ENCODE results near the gene SIX2.
"Not testable (repeated sequence)": the region's sequence is repeated elsewhere in the genome, so short reads cannot be mapped to it uniquely, and the experiment has no call there.

Gene SIX2

GRCh38 chr2:45040786-45041185 lies 31.5 kb upstream of the SIX2 start:
- Mint-ChIP-seq H3K27me3 (ENCODE audit: low read depth) (peaks cover 12% of the 10 kb centered on the region), H3K27ac (no peak overlapping the region), H3K9me3 (no peaks in the 10 kb centered on the region), H3K4me1 (no peaks in the 10 kb centered on the region), H3K4me3 (no peak overlapping the region), H3K36me3 (ENCODE audit: low read depth) (no peaks in the 10 kb centered on the region)
- TF ChIP-seq, protein P1, sequence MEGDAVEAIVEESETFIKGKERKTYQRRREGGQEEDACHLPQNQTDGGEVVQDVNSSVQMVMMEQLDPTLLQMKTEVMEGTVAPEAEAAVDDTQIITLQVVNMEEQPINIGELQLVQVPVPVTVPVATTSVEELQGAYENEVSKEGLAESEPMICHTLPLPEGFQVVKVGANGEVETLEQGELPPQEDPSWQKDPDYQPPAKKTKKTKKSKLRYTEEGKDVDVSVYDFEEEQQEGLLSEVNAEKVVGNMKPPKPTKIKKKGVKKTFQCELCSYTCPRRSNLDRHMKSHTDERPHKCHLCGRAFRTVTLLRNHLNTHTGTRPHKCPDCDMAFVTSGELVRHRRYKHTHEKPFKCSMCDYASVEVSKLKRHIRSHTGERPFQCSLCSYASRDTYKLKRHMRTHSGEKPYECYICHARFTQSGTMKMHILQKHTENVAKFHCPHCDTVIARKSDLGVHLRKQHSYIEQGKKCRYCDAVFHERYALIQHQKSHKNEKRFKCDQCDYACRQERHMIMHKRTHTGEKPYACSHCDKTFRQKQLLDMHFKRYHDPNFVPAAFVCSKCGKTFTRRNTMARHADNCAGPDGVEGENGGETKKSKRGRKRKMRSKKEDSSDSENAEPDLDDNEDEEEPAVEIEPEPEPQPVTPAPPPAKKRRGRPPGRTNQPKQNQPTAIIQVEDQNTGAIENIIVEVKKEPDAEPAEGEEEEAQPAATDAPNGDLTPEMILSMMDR (IDR thresholded peaks at IDR 0.05; ENCODE audit: unreplicated experiment in 3 of 3): no peak

GRCh38 chr2:45039804-45040203 lies 30.6 kb upstream of the SIX2 start:
- not testable (repeated sequence) for H3K4me1 Mint-ChIP-seq; H3K4me3 Mint-ChIP-seq; H3K9me3 Mint-ChIP-seq; H3K36me3 Mint-ChIP-seq (ENCODE audit: low read depth); H3K27ac Mint-ChIP-seq
- H3K27me3 Mint-ChIP-seq (ENCODE audit: low read depth): peaks cover 14% of the 10 kb centered on the region

GRCh38 chr2:45038861-45039260 lies 29.6 kb upstream of the SIX2 start:
- H3K4me3 Mint-ChIP-seq; H3K36me3 Mint-ChIP-seq (ENCODE audit: low read depth); H3K4me1 Mint-ChIP-seq; H3K9me3 Mint-ChIP-seq; H3K27ac Mint-ChIP-seq: not testable (repeated sequence)
- peaks cover 16% of the 10 kb centered on the region for H3K27me3 Mint-ChIP-seq (ENCODE audit: low read depth)

GRCh38 chr2:45033302-45033701 lies 24.1 kb upstream of the SIX2 start:
- Mint-ChIP-seq H3K27me3 (ENCODE audit: low read depth) (peaks cover 39% of the 10 kb centered on the region), H3K4me1 (peaks cover 19% of the 10 kb centered on the region), H3K36me3 (ENCODE audit: low read depth) (no peaks in the 10 kb centered on the region), H3K4me3 (no peak overlapping the region), H3K27ac (no peak overlapping the region), H3K9me3 (no peaks in the 10 kb centered on the region)
- TF ChIP-seq, protein P1 (IDR thresholded peaks at IDR 0.05; ENCODE audit: unreplicated experiment in 3 of 3): no peak

DNA sequence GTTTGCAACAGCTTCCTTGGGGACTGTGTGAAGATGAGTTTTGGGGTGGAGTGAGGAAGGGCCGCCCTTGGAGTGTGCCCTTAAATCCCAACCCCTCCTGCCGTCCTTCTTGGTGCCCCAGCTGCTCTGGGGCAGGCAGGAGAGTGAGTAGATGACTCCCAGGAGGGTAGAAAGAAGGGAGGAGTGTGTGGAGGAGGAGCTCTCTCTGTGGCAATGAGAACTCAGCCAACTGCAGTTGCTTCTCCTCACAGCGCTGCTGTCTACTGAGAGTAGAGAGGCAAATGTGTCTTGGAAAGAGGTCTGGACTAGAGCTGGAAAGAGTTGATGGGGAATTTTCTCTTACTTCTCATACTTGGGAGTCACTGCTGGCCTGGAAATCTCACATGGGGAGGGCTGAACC lies 21.8 kb upstream of the SIX2 start:
- H3K27me3 Mint-ChIP-seq (ENCODE audit: low read depth): peaks cover 42% of the 10 kb centered on the region
- TF ChIP-seq, protein P1 (IDR thresholded peaks at IDR 0.05; ENCODE audit: unreplicated experiment in 3 of 3): no peak
- no peaks in the 10 kb centered on the region for H3K9me3 Mint-ChIP-seq
- no peak overlapping the region for H3K27ac Mint-ChIP-seq
- peaks cover 19% of the 10 kb centered on the region for H3K4me1 Mint-ChIP-seq
- no peaks in the 10 kb centered on the region for H3K36me3 Mint-ChIP-seq (ENCODE audit: low read depth)
- no peak overlapping the region for H3K4me3 Mint-ChIP-seq

- no peaks in the 10 kb centered on the region for H3K36me3 Mint-ChIP-seq (ENCODE audit: low read depth)
- H3K9me3 Mint-ChIP-seq: no peaks in the 10 kb centered on the region
- H3K27ac Mint-ChIP-seq: no peak overlapping the region
- no peak overlapping the region for H3K4me3 Mint-ChIP-seq
- peaks cover 42% of the 10 kb centered on the region for H3K27me3 Mint-ChIP-seq (ENCODE audit: low read depth)
- H3K4me1 Mint-ChIP-seq: peaks cover 19% of the 10 kb centered on the region
- TF ChIP-seq, protein P1 (IDR thresholded peaks at IDR 0.05; ENCODE audit: unreplicated experiment in 3 of 3): no peak
Measured at GRCh38 chr2:45030553-45030952, 21.3 kb upstream of the SIX2 start.

GRCh38 chr2:45029215-45029614 lies 20.0 kb upstream of the SIX2 start:
- no peak overlapping the region for H3K4me3 Mint-ChIP-seq
- peaks cover 19% of the 10 kb centered on the region for H3K4me1 Mint-ChIP-seq
- H3K36me3 Mint-ChIP-seq (ENCODE audit: low read depth): no peaks in the 10 kb centered on the region
- peaks cover 34% of the 10 kb centered on the region for H3K27me3 Mint-ChIP-seq (ENCODE audit: low read depth)
- peak overlapping the region in 2 of 3 experiments; percentile 24 to 63 for H3K27ac Mint-ChIP-seq
- TF ChIP-seq, protein P1 (IDR thresholded peaks at IDR 0.05; ENCODE audit: unreplicated experiment in 3 of 3): no peak
- H3K9me3 Mint-ChIP-seq: no peaks in the 10 kb centered on the region
